Ovary (tissue), 3 donors: Measurements from ENCODE around the gene PDIA2.

Experiments used
- CTCF ChIP-seq, 3 donors: fragments of 450-650 bp in 2 of 3; fragments of 200-600 bp in 1 of 3; IDR thresholded peaks; one replicate each; pipeline versions ENCODE4 v1.5.1 to v1.8.0; 2016 to 2022; ENCODE audit warnings: antibody characterized with exemption in 3 of 3, mild to moderate bottlenecking in 1 of 3
- EP300 ChIP-seq: sonication (generic); formaldehyde crosslinking; IDR thresholded peaks from one replicate; pipeline ENCODE4 v1.6.1; 2017; ENCODE audit warnings: antibody characterized with exemption
- POLR2A ChIP-seq: fragments of 450-650 bp; IDR thresholded peaks from one replicate; pipeline ENCODE4 v1.6.1; 2017; ENCODE audit warnings: antibody characterized with exemption, mild to moderate bottlenecking, moderate library complexity
- donor health status: DM: no; HTN: no; CAD: no.

DNA sequence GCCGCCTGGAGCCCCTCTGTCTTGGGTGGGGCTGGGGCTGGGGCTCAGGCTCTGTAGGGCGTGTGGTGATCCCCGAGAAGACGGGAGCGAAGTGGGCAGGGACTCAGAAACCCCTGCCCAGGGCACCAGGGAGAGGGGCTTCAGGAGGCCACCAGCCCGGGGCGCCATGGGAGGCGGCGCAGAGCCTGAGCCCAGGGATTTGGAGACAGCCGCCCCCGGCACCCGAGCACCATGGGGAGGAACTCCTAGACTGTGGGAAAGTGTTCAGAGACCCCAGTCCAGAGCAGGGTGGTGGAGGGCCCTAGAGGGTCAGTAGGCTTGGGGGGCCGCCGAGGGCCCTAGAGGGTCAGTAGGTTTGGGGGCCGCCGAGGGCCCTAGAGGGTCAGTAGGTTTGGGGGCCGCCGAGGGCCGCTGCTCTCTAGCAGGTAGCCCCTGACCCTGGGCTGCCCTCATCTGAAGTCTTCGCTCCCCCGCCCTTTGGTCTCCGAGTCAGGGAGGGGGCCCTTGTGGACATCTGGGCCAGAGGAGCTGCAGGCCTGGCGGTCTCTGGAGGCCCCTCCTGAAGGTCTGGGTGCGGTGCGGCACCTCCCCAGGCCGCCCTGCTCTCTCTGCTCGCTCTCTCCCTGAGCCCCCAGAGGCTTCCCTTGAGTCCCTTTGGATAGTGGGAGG lies 1.8 kb upstream of the PDIA2 start:
- TF ChIP-seq CTCF (IDR thresholded peaks at IDR 0.05) (no peak), POLR2A (no peak), EP300 (no peak)
